H1 (cell line): ENCODE measurements around the gene MRM3. TPM values are rescaled to one million over a fixed set of nuclear protein-coding genes. Genes with fewer than 3 reads are reported as not detected.
"Not testable (repeated sequence)": the region's sequence is repeated elsewhere in the genome, so short reads cannot be mapped to it uniquely, and the experiment has no call there.

ENCODE experiments used
- CTCF ChIA-PET: fragments of 300-600 bp; sonication (Branson Sonifier 250); formaldehyde crosslinking; loops from one replicate; lab custom pipeline; 2021; ENCODE audit not compliant: partially characterized antibody; lab: Charles Lee
- POLR2A ChIA-PET: fragments of 300-600 bp; sonication (Branson Sonifier 250); formaldehyde crosslinking; loops from one replicate; lab custom pipeline; 2021; ENCODE audit warnings: inconsistent platforms; ENCODE audit not compliant: partially characterized antibody; lab: Charles Lee
- DNase-seq, 2 experiments: peaks; one replicate each; pipeline versions ENCODE4 v3.0.0 to v3.0.0-alpha.2; 2010 to 2022; ENCODE audit warnings: low spot score in 2 of 2, low read depth in 1 of 2, mixed read lengths in 1 of 2
- FAIRE-seq: peaks from 2 replicates; lab custom pipeline; 2011; peaks lifted over from hg19 to GRCh38; lab: Jason Lieb, UNC
- H2AFZ ChIP-seq: 2 replicates; pipeline ENCODE4 v1.8.1; 2012; ENCODE audit warnings: low read length, inconsistent platforms
- H2AK5ac ChIP-seq: 2 replicates; pipeline ENCODE4 v1.6.1; 2013; ENCODE audit warnings: low read depth, low read length
- H2BK120ac ChIP-seq: replicated peaks from 2 replicates; pipeline ENCODE3; 2013; ENCODE audit warnings: low read depth, low read length, inconsistent platforms
- H2BK12ac ChIP-seq: 2 replicates; pipeline ENCODE4 v1.6.1; 2013; ENCODE audit warnings: low read depth, low read length
- H2BK15ac ChIP-seq: 2 replicates; pipeline ENCODE4 v1.6.1; 2013; ENCODE audit warnings: low read length
- H2BK20ac ChIP-seq: 2 replicates; pipeline ENCODE4 v1.6.1; 2013; ENCODE audit warnings: low read length
- H2BK5ac ChIP-seq: 2 replicates; pipeline ENCODE4 v1.6.1; 2013; ENCODE audit warnings: low read depth, low read length
- H3K14ac ChIP-seq: 2 replicates; pipeline ENCODE4 v1.6.1; 2013; ENCODE audit warnings: inconsistent platforms; ENCODE audit not compliant: insufficient read length
- H3K18ac ChIP-seq: 2 replicates; pipeline ENCODE4 v1.6.1; 2013; ENCODE audit warnings: low read length; ENCODE audit errors: extremely low read depth
- H3K23ac ChIP-seq: 2 replicates; pipeline ENCODE4 v1.6.1; 2013; ENCODE audit warnings: inconsistent platforms; ENCODE audit not compliant: insufficient read length
- H3K23me2 ChIP-seq: 2 replicates; pipeline ENCODE4 v1.6.1; 2013; ENCODE audit warnings: low read depth, low read length
- H3K27ac ChIP-seq: 2 replicates; pipeline ENCODE4 v1.6.1; 2011; ENCODE audit warnings: low read depth, low read length, inconsistent platforms
- H3K27me3 ChIP-seq, 4 experiments: replicated peaks in 1 of 4; 1 replicate in 1 of 4; 2 replicates in 3 of 4; pipeline versions ENCODE4 v1.6.1 to v1.8.1; 2011 to 2013; ENCODE audit warnings: low read length in 3 of 4, mild to moderate bottlenecking in 3 of 4, inconsistent platforms in 2 of 4, mixed read lengths in 2 of 4, moderate library complexity in 1 of 4; ENCODE audit not compliant: control insufficient read depth in 3 of 4, insufficient read depth in 3 of 4; ENCODE audit errors: extremely low read depth in 1 of 4
- H3K36me3 ChIP-seq, 4 experiments: 2 replicates each; pipeline versions ENCODE4 v1.6.1 to v1.8.1; 2011 to 2013; ENCODE audit warnings: mild to moderate bottlenecking in 4 of 4, low read length in 3 of 4, moderate library complexity in 2 of 4, control low read depth in 1 of 4, inconsistent platforms in 1 of 4; ENCODE audit not compliant: insufficient read depth in 4 of 4, control insufficient read depth in 2 of 4
- H3K4ac ChIP-seq: replicated peaks from 2 replicates; pipeline ENCODE3; 2013; ENCODE audit warnings: low read length, low read depth, mixed read lengths, inconsistent platforms; ENCODE audit not compliant: insufficient read length
- H3K4me1 ChIP-seq, 4 experiments: replicated peaks in 1 of 4; 1 replicate in 1 of 4; 2 replicates in 3 of 4; pipeline versions ENCODE4 v1.6.1 to v1.8.1; 2011 to 2013; ENCODE audit warnings: low read length in 3 of 4, inconsistent platforms in 2 of 4, mixed read lengths in 1 of 4; ENCODE audit not compliant: insufficient read depth in 4 of 4, control insufficient read depth in 3 of 4
- H3K4me2 ChIP-seq, 2 experiments: 2 replicates each; pipeline versions ENCODE4 v1.6.1 to v1.8.1; 2011 to 2013; ENCODE audit warnings: low read depth in 2 of 2, low read length in 2 of 2, control low read depth in 1 of 2, inconsistent platforms in 1 of 2, mild to moderate bottlenecking in 1 of 2; ENCODE audit not compliant: insufficient read depth in 1 of 2
- H3K4me3 ChIP-seq, 4 experiments: fragments of 200-600, 300-600 bp in 1 of 4; sonication (generic), shearing (Covaris generic), sonication (Bioruptor Twin) in 1 of 4; 2 replicates each; pipeline versions ENCODE4 v1.5.1 to v1.8.1; 2011 to 2016; ENCODE audit warnings: low read length in 4 of 4, low read depth in 3 of 4, control low read depth in 2 of 4, inconsistent platforms in 2 of 4, mild to moderate bottlenecking in 2 of 4, mixed read lengths in 1 of 4, moderate library complexity in 1 of 4; ENCODE audit not compliant: insufficient read depth in 2 of 4; ENCODE audit errors: extremely low read depth in 1 of 4
- H3K56ac ChIP-seq: replicated peaks from 2 replicates; pipeline ENCODE3; 2013; ENCODE audit warnings: low read depth, mild to moderate bottlenecking, mixed read lengths, low read length, inconsistent platforms; ENCODE audit not compliant: insufficient read length
- H3K79me1 ChIP-seq: 2 replicates; pipeline ENCODE4 v1.6.1; 2013; ENCODE audit warnings: low read depth, low read length, control low read depth
- H3K79me2 ChIP-seq, 2 experiments: 2 replicates each; pipeline versions ENCODE4 v1.6.1 to v1.8.1; 2012 to 2013; ENCODE audit warnings: low read length in 2 of 2, mild to moderate bottlenecking in 2 of 2, inconsistent platforms in 1 of 2; ENCODE audit not compliant: insufficient read depth in 2 of 2, control insufficient read depth in 1 of 2
- H3K9ac ChIP-seq, 4 experiments: replicated peaks in 1 of 4; 1 replicate in 1 of 4; 2 replicates in 3 of 4; pipeline versions ENCODE4 v1.6.1 to v1.8.1; 2011 to 2013; ENCODE audit warnings: low read depth in 3 of 4, low read length in 3 of 4, control low read depth in 2 of 4, mild to moderate bottlenecking in 2 of 4, moderate library complexity in 2 of 4, inconsistent platforms in 1 of 4; ENCODE audit errors: extremely low read depth in 1 of 4
- H3K9me3 ChIP-seq, 2 experiments: 2 replicates each; pipeline versions ENCODE4 v1.6.1 to v1.8.1; 2012 to 2013; ENCODE audit warnings: mild to moderate bottlenecking in 2 of 2, moderate library complexity in 2 of 2, control low read depth in 1 of 2, inconsistent platforms in 1 of 2, low read depth in 1 of 2, low read length in 1 of 2, mixed read lengths in 1 of 2; ENCODE audit not compliant: insufficient read depth in 2 of 2
- H4K20me1 ChIP-seq, 2 experiments: replicated peaks in 1 of 2; 2 replicates each; pipeline versions ENCODE3 to v1.8.1; 2011 to 2013; ENCODE audit warnings: inconsistent platforms in 2 of 2, low read length in 2 of 2, mild to moderate bottlenecking in 1 of 2; ENCODE audit not compliant: insufficient read depth in 2 of 2, control insufficient read depth in 1 of 2
- H4K5ac ChIP-seq: 2 replicates; pipeline ENCODE4 v1.6.1; 2013; ENCODE audit warnings: low read length, low read depth, mixed read lengths, inconsistent platforms; ENCODE audit not compliant: insufficient read length
- H4K8ac ChIP-seq: 2 replicates; pipeline ENCODE4 v1.8.0; 2013; ENCODE audit warnings: mild to moderate bottlenecking, moderate library complexity, low read length, inconsistent platforms; ENCODE audit not compliant: insufficient read depth; ENCODE audit errors: extremely low read depth
- H4K91ac ChIP-seq: replicated peaks from 2 replicates; pipeline ENCODE3; 2013; ENCODE audit warnings: low read length, mixed read lengths, inconsistent platforms; ENCODE audit not compliant: insufficient read length
- CEBPB ChIP-seq: IDR thresholded peaks from 2 replicates; pipeline ENCODE4 v1.6.1; 2012; ENCODE audit warnings: low read depth, low read length
- CHD2 ChIP-seq: IDR thresholded peaks from 2 replicates; pipeline ENCODE4 v1.6.1; 2012; ENCODE audit warnings: low read length, improper control_type of control experiment
- MAX ChIP-seq: IDR thresholded peaks from 2 replicates; pipeline ENCODE4 v1.6.1; 2012; ENCODE audit warnings: inconsistent platforms
- POLR2A ChIP-seq, 2 experiments: IDR thresholded peaks; 1 replicate in 1 of 2; 2 replicates in 1 of 2; pipeline ENCODE4 v1.6.1; 2011; ENCODE audit warnings: low read depth in 2 of 2, low read length in 2 of 2, mild to moderate bottlenecking in 2 of 2; ENCODE audit errors: control extremely low read depth in 1 of 2
- POLR2AphosphoS5 ChIP-seq: IDR thresholded peaks from 2 replicates; pipeline ENCODE4 v1.6.1; 2011; ENCODE audit warnings: low read depth, low read length
- SP1 ChIP-seq: IDR thresholded peaks from 2 replicates; pipeline ENCODE4 v1.6.1; 2011; ENCODE audit warnings: low read depth, low read length
- SP2 ChIP-seq: IDR thresholded peaks from 2 replicates; pipeline ENCODE4 v1.6.1; 2012; ENCODE audit warnings: mild to moderate bottlenecking, low read length, inconsistent platforms
- TAF1 ChIP-seq: IDR thresholded peaks from 2 replicates; pipeline ENCODE4 v1.6.1; 2011; ENCODE audit warnings: mild to moderate bottlenecking, low read depth, low read length
- WGBS, 2 experiments: shearing (Covaris generic) in 1 of 2; methylation state at CpG; one replicate each; pipeline versions ENCODE4 v1.1.6 to v1.1.7; 2013 to 2015; ENCODE audit warnings: low lambda C conversion rate in 2 of 2, mixed read lengths in 2 of 2, inconsistent platforms in 1 of 2, low coverage in 1 of 2, missing lambda C conversion rate in 1 of 2; ENCODE audit not compliant: insufficient replicate concordance in 2 of 2, insufficient coverage in 1 of 2, insufficient read length in 1 of 2; ENCODE audit errors: extremely low coverage in 1 of 2, missing lambda C conversion rate in 1 of 2; 5-methylcytosine and 5-hydroxymethylcytosine counted together
- polyA plus RNA-seq, 7 experiments: library from polyadenylated mRNA; depleted of rRNA in 3 of 7; stranded (reverse) in 5 of 7; unstranded in 2 of 7; fragments of >200 nt in 5 of 7; fragments of 200-250 nt in 2 of 7; gene quantifications; 1 replicate in 5 of 7; 2 replicates in 1 of 7; 4 replicates in 1 of 7; pipeline versions ENCODE4 v1.2.1 to v1.2.3, GENCODE V29; 2011 to 2013; ENCODE audit warnings: missing spikeins in 2 of 7, mixed read lengths in 2 of 7
- total RNA-seq: library from RNA; stranded (reverse); fragmentation: NEBNext Ultra II Directional; extraction: Animal tissue kit (Norgen Biotek cat#: 25700); gene quantifications from 2 replicates; pipeline ENCODE4 v1.2.1, GENCODE V29; 2021

The MRM3 gene
- total and polyA plus RNA-seq, 2 of the 8 experiments (the other 6 are each of a cell fraction or from before 2014, with no cell fraction given) = 10.1 to 20.8 TPM

GRCh38 chr17:789931-790873 is 8.0 kb downstream of the MRM3 start:
- Histone ChIP-seq H3K36me3 (peaks cover 4 to 21% (median 13%) of the 10 kb centered on the region in 4 experiments; a peak in 7 of 8 replicates), H2BK5ac (0 out of 2 replicates have a peak overlapping the region, but pooled peaks have one; percentile 52), H3K4me3 (peak overlapping the region in 1 of 4 experiments; percentile 39; a peak in 3 of 8 replicates), H3K4me1 (peaks cover 0 to 10% (median 3%) of the 10 kb centered on the region in 4 experiments; a peak in 6 of 7 replicates), H3K27ac (0 out of 2 replicates have a peak overlapping the region, but pooled peaks have one; percentile 25), H3K9ac (peak overlapping the region in 2 of 4 experiments; percentile 42 to 49; a peak in 3 of 7 replicates), H3K4me2 (peak overlapping the region; percentile 39 to 62)
- H3K79me2 ChIP-seq, H3K79me1 ChIP-seq, H2BK120ac ChIP-seq, H3K14ac ChIP-seq, H2BK12ac ChIP-seq, H3K23ac ChIP-seq, H2BK20ac ChIP-seq, H4K5ac ChIP-seq, H3K4ac ChIP-seq, H3K23me2 ChIP-seq, H3K9me3 ChIP-seq, H4K91ac ChIP-seq, H2AK5ac ChIP-seq, H2BK15ac ChIP-seq, H3K18ac ChIP-seq, H4K20me1 ChIP-seq, H3K56ac ChIP-seq, H2AFZ ChIP-seq, H4K8ac ChIP-seq, H3K27me3 ChIP-seq: not testable (repeated sequence)
- POLR2A ChIA-PET = interaction anchor here (0.7 to 4.1 kb wide), 11 partner anchors 8 to 207 kb away, joined by 3 to 21 read pairs (median 5); partner anchors contain the start of genes GLOD4, MRM3 and TIMM22
- DNase-seq = peak; percentile 78 to 82
- WGBS, 2 experiments = 55% methylated on average over 29 of the region's 38 CpGs; no CpG with 5 or more reads in 1 of the 2 experiments
- CTCF ChIA-PET = interaction anchor here (1.0 to 17.5 kb wide), 6 partner anchors 9 to 206 kb away, joined by 3 to 258 read pairs (median 4); partner anchors contain the start of genes NXN and TIMM22
- peak; percentile 23; the same call in 1 of the 2 replicates for TF ChIP-seq SP2
- TF ChIP-seq SP1 = peak; percentile 89
- peak; percentile 53; the same call in 1 of the 2 replicates for TF ChIP-seq POLR2AphosphoS5
- TF ChIP-seq MAX = peak; percentile 17; the same call in 1 of the 2 replicates
- peak; percentile 77 for TF ChIP-seq CHD2
- 0 out of 2 replicates have a peak, but pooled peaks have one; percentile 43 for TF ChIP-seq TAF1
- TF ChIP-seq CEBPB = peak; percentile 41; the same call in 1 of the 2 replicates
- TF ChIP-seq POLR2A (IDR thresholded peaks at IDR 0.05; ENCODE audit: control extremely low read depth in 1 of 2, low read depth in 2 of 2, low read length in 2 of 2) = peak in 1 of 2 experiments; percentile 52
- peak; percentile 97 for FAIRE-seq
